GM10248 (cell line): Measurements from ENCODE around the gene FMN2.

Experiments used
- CTCF ChIA-PET: fragments of 300-600 bp; sonication (Branson Sonifier 250); formaldehyde crosslinking; extraction: SDS; loops from one replicate; lab custom pipeline; 2021; ENCODE audit warnings: antibody characterized with exemption; lab: Yijun Ruan, JAX
- POLR2A ChIA-PET: fragments of 350-650 bp; sonication (Branson Sonifier 250); formaldehyde crosslinking; extraction: SDS; loops from one replicate; lab custom pipeline; 2020; ENCODE audit warnings: antibody characterized with exemption; lab: Yijun Ruan, JAX
- DNase-seq: peaks from one replicate; pipeline ENCODE4 v3.0.0; 2012; ENCODE audit errors: extremely low spot score
- TF ChIP-seq, protein P1 (sequence below): IDR thresholded peaks from 2 replicates; pipeline ENCODE4 v1.5.1; 2012; ENCODE audit warnings: mild to moderate bottlenecking, low read depth; ENCODE audit errors: extremely low read depth, missing control alignments, control extremely low read depth

The FMN2 gene

GRCh38 chr1:240498335-240498734 lies 406.7 kb downstream of the FMN2 start:
- TF ChIP-seq, protein P1, sequence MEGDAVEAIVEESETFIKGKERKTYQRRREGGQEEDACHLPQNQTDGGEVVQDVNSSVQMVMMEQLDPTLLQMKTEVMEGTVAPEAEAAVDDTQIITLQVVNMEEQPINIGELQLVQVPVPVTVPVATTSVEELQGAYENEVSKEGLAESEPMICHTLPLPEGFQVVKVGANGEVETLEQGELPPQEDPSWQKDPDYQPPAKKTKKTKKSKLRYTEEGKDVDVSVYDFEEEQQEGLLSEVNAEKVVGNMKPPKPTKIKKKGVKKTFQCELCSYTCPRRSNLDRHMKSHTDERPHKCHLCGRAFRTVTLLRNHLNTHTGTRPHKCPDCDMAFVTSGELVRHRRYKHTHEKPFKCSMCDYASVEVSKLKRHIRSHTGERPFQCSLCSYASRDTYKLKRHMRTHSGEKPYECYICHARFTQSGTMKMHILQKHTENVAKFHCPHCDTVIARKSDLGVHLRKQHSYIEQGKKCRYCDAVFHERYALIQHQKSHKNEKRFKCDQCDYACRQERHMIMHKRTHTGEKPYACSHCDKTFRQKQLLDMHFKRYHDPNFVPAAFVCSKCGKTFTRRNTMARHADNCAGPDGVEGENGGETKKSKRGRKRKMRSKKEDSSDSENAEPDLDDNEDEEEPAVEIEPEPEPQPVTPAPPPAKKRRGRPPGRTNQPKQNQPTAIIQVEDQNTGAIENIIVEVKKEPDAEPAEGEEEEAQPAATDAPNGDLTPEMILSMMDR: no peak
- ChIA-PET POLR2A (no interaction called here), CTCF (interaction anchor here (1.2 kb wide), 1 partner anchor 16 kb away, joined by 3 read pairs; no protein-coding TSS in a partner anchor)
- DNase-seq: no peak

DNA sequence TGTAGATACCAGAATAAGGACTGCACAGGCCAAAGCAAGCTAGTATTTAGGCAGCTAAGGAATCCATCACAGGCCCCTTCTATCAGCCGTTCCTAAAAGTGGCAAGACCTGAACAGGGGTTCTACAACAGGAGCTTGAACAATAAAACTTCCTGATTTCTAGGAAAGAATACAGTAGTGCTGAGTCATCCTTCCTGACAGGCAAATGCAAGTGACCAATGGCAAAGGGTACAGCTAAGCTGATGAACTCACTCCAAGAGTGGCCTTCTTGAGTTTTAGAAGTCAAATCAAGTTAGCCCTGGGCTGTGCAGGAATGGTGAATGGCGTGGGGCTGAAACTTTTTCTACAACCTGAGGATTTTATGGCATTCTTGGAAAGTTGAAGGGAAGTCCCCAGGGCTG lies 407.3 kb downstream of the FMN2 start:
- DNase-seq: no peak
- ChIA-PET CTCF (interaction anchor here (1.0 to 1.2 kb wide), 2 partner anchors 8 to 16 kb away, joined by 3 read pairs; no protein-coding TSS in a partner anchor), POLR2A (no interaction called here)

DNA sequence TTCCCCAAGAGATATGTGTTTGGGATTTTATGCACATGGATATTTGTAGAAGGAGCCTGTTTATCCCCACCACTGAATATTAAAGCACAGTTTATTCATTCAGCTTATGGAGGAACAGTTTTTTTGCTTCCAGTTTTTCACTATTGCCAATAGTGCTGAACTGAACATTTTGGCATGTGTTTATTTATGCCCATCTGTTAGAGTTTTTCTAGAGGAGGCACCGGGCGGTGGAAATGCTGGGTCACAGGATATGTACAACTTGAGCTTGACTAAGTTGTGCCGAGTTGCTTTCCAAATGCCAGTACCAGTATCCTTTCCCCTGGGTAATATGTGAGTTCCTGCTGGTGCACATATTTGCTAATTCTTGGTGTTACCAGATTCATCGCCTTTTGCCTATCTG lies 409.0 kb downstream of the FMN2 start:
- TF ChIP-seq, protein P1: no peak
- ChIA-PET CTCF (interaction anchor here (1.4 kb wide), 1 partner anchor 10 kb away, joined by 3 read pairs; no protein-coding TSS in a partner anchor), POLR2A (no interaction called here)
- DNase-seq: no peak

More for the DNA sequence above, 407.3 kb downstream of the FMN2 start:
- TF ChIP-seq, protein P1: no peak

GRCh38 chr1:240501115-240501514 lies 409.4 kb downstream of the FMN2 start:
- ChIA-PET CTCF (interaction anchor here (1.4 kb wide), 1 partner anchor 11 kb away, joined by 3 read pairs; no protein-coding TSS in a partner anchor), POLR2A (no interaction called here)
- DNase-seq: no peak
- TF ChIP-seq, protein P1: no peak

GRCh38 chr1:240503036-240503435 lies 411.4 kb downstream of the FMN2 start:
- TF ChIP-seq, protein P1: no peak
- CTCF ChIA-PET: interaction anchor here (0.7 kb wide), 1 partner anchor 32 kb away, joined by 3 read pairs; no protein-coding TSS in a partner anchor
- no peak for DNase-seq
- POLR2A ChIA-PET: no interaction called here

DNA sequence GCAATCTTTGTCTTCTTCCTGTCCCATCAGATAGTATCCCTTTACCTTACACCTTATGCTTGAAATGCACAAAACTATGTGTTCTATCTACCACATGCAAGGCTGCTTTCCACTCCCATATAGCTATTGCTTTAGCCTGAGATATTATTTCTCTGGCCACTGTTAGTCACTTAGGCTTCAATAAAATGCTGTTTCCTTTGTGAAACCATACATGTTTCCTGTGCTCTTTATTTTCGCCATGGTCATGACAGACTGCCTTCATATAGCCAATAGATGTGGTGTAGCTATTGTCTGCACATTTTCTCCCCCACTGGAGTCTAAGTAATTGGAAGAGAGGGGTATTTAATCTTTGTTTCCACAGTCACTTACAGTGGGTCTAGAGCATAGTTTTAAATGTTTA lies 411.9 kb downstream of the FMN2 start:
- ChIA-PET CTCF (interaction anchor here (0.7 kb wide), 1 partner anchor 32 kb away, joined by 3 read pairs; no protein-coding TSS in a partner anchor), POLR2A (no interaction called here)
- no peak for DNase-seq
- TF ChIP-seq, protein P1: no peak
